ENCODE results near the gene SIK2.

The SIK2 gene

DNA sequence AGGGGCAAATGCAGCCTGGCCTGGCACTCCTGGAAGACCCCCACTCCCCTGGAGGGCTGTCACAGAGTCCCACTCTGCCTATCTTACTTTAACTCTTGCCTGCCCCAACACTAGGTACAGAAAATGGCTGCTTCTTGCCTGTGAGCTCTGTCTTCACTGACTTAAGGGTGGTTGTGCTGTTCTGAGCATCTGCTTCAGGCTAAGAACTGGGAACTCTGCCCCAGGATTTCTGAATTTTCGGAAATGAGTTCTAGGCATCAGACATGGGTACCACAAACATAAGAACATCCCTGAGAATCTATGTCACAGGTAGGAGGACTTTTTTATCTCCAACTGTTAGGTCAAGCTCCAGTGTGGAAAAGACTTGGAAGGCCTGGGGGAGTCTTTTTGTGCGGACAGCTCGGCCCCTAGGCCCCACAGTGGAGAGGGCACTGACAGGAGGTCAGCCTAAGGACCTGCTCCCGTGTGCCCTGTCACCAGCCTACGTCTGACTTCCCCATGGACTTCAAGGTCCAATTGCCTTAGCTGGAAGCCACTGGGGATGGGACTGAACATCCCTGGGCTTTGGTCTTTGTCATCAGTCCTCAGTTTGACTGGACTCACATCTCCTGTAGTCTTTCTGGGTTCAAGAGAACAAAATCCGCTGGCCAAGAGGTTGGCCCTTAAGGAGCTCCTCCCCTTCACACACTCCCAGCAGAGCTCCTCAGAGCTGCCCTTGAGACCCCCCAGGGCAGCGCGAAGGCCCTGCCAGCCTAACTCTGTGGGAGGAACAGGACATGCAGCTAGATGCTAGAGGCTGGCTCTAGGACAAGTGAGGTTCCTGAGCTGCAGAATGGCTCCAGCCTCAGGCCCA, 132.1 kb downstream of the SIK2 start:
- DNase-seq: no peak

- DNase-seq: no peak
These were observed 132.7 kb downstream of the SIK2 start for GRCh38 chr11:111734954-111735261.

- no peak for DNase-seq
These were observed 133.2 kb downstream of the SIK2 start for GRCh38 chr11:111735262-111736116.

DNA sequence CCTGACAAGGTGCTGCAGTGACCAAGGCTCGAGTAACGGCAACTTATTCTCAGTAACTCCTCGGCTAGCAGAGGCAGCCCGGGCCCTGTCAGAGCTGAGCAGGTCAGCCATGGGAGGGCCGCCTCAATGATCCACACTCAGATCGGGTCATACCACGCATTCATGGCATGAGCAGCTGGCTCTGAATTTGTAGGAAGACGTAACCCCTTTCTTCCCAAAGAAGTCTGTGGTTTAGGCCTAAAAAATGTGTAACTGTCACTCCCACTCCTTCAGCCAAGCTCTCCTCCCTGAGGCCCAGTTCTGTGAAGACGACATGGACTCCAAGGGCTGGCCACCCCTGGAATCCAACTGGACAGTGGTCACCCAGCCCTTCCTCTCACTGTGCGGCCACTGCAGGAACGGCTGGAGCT, 133.9 kb downstream of the SIK2 start:
- no peak for DNase-seq

- DNase-seq: no peak
These were observed 134.6 kb downstream of the SIK2 start for GRCh38 chr11:111736621-111737443.

DNA sequence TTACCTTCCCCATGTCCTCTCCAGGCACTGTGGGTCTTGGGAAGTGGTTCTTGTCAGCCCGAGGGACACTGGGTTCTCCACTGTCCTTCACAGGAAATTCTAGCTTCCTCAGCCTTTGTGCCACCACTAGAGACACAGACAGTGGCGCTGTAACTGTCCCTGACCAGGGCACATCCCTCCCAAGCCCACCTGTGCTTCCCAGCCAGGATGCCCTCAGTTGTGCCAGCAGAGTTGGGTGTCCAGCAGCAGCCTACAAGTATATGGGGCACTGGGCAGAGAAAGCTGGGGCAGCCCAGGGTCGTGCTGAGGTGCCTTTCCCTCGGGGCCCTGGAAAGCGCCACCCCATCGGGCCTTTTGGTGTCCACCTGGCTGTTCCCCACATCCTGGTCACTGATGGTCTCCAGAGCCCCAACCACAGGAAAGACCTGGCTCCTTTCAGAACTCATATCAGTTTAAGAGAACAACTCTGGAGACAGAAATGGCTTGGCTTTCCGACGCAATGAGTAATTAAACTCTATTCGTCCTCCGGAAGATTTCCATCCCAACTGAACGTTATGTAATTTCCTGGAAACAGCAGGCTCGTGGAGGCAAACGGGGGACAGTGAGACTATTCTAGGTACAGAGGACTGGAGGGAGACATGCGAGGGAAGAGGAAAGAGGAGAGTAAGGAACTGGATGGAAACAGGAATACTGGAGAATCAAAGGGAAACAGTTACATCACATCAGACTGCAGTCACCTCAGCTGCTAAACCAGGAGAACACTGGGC, 135.4 kb downstream of the SIK2 start:
- no peak for DNase-seq

DNA sequence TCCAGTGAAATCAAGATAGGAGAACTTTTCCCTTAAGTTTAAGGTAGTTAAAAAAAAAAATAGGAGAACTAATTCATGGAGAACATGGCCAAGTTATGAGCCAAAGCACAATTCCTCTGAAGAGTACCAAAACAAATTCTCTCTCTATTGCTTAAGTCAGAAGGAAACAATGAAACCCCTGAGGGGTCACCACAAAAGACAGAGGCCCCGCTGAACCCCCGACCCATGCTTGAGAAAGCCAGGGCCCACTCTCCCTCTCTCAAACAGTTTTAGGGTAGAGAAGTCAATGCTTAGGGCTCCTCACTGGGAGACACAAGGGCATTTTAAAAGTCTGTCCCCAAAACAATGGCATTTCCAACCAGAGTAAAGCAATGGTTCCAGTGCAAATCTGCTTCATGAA, 137.1 kb downstream of the SIK2 start:
- DNase-seq: no peak

- DNase-seq: no peak
These were observed 139.5 kb downstream of the SIK2 start for GRCh38 chr11:111741751-111742150.

GRCh38 chr11:111743700-111744099, 141.5 kb downstream of the SIK2 start:
- no peak for DNase-seq

DNA sequence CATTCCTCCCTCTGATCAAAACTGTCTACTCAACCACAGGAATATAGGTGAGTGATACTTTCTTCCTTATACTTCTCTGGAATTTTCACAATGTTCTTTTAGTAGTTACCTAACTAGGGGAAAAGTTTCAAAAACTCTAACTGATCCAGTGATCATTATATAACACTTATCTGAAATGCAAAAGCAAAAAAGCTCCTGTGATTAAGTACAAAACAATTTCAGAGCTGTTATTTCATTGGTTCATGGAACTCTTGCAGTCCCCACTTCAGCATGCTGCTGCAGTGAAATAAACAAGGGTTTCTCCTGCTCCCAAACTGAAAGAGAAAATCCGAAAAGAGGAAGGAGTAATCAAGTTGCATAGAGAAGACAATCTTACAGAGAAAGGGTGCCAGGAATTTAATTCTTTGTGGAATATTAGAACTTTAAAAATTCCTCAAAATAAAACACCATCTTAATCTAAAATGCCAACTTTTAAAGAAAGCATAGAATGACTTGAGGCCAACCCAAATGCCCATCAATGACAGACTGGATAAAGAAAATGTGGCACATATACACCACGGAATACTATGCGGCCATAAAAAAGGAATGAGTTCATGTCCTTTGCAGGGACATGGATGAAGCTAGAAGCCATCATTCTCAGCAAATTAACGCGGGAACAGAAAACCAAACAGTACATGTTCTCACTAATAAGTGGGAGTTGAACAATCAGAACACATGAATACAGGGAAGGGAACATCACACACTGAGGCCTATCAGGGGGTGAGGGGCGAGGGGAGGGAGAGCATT, 143.7 kb downstream of the SIK2 start:
- DNase-seq: no peak

GRCh38 chr11:111748035-111748804, 146.0 kb downstream of the SIK2 start:
- no peak for DNase-seq

GRCh38 chr11:111749646-111750045, 147.4 kb downstream of the SIK2 start:
- no peak for DNase-seq

DNA sequence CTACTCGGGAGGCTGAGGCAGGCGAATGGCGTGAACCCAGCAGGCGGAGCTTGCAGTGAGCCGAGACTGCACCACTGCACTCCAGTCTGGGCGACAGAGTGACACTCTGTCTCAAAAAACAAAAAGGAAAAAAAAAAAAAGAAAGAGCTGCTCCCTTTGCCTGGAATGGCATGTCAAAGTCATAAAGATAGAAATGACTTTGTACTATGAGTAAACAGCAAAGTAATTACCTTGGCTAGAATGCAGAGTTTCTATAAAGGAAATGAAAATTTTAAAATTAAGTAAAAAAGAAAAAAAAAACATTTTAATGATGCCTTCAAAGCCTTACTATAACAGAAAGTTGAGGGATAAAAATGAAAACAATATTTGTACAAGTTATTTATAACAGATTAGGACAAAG, 153.8 kb downstream of the SIK2 start:
- DNase-seq: no peak

GRCh38 chr11:111759376-111759775, 157.1 kb downstream of the SIK2 start:
- DNase-seq: no peak

- DNase-seq: no peak
These were observed 157.6 kb downstream of the SIK2 start for GRCh38 chr11:111759778-111760407.

GRCh38 chr11:111761036-111761435, 158.8 kb downstream of the SIK2 start:
- DNase-seq: no peak

GRCh38 chr11:111762526-111762925, 160.3 kb downstream of the SIK2 start:
- no peak for DNase-seq

DNA sequence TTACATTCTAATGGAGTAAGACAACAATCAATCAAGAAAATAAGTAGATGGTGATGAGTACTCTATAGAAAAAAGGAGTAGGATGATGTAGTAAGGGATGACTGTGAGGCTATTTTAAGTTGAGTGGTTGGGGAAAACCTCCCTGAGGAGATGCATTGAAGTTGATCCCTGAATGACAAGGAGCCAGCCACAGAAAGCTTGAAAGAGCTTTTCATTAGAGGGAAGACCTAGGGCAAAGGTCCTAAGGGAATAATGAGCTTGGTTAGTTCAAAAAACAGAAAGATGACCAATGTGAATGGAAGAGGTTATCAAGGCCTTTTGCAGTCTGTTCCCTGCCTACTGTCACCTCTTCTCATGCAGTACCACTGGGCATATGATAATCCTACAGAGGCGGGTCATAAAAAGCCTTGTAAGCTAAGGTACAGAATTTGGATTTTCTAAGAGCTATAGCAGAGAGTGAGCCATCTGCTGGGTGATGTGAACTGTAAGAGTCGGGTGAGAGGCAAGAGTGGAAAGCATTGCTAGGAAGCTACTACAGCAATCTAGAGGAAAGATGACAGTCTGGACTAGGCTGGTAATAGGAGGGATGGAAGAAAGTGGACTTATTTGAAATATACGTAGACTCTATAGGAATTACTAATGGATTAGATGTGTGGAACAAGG, 160.9 kb downstream of the SIK2 start:
- no peak for DNase-seq

DNA sequence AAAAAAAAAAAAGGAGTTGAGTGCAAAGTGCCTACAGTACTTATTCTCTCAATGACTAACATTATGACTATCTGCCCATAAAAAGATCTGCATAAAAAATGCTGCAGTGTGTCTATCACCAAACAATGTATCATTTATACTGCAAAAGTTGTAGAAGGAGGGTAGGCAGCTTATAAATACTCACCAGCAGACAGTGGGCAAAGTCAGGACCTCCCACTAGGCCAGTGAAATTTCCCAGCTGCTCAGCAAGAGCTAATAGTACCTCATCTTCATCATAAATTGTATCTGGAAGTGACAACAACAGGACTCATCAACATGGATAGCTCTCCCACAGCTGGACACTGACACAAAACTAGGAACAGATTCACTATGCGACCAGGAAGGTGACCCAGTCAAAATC, 162.4 kb downstream of the SIK2 start:
- DNase-seq: no peak

Measured in activated gamma-delta T cell treated with Interleukin-2 at 50 U/mL for 16 hours (primary cell).